ENCODE measurements around the gene DPH5. TPM values are rescaled to one million over a fixed set of nuclear protein-coding genes. Genes with fewer than 3 reads are reported as not detected.

The DPH5 gene
- total RNA-seq, 4 donors from 2014 or later, result 10.7 to 20.2 (median 16.2) TPM

- TF ChIP-seq, protein P1, sequence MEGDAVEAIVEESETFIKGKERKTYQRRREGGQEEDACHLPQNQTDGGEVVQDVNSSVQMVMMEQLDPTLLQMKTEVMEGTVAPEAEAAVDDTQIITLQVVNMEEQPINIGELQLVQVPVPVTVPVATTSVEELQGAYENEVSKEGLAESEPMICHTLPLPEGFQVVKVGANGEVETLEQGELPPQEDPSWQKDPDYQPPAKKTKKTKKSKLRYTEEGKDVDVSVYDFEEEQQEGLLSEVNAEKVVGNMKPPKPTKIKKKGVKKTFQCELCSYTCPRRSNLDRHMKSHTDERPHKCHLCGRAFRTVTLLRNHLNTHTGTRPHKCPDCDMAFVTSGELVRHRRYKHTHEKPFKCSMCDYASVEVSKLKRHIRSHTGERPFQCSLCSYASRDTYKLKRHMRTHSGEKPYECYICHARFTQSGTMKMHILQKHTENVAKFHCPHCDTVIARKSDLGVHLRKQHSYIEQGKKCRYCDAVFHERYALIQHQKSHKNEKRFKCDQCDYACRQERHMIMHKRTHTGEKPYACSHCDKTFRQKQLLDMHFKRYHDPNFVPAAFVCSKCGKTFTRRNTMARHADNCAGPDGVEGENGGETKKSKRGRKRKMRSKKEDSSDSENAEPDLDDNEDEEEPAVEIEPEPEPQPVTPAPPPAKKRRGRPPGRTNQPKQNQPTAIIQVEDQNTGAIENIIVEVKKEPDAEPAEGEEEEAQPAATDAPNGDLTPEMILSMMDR (IDR thresholded peaks at IDR 0.05; ENCODE audit: low read depth), result no peak
These were observed 3.6 kb upstream of the DPH5 start for GRCh38 chr1:101029184-101029583.

DNA sequence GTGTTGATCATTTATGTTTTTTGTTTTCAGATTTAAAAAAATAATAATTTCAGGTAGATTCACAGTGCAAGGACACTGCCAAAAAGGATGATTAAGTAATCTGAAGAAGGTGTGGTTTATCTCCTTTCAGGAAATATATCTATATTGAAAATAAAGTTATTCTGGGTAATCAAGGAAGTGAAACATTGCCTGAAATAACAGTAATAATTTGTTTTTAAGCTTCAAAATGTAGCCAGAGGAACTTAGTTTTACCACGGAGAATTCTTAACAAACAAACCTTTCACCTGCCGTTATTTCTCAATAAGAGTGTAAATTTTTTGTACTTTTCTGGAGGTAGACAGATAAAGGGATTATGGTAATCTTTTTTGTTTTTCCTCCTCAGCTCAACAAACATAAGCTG, 2.9 kb upstream of the DPH5 start:
- TF ChIP-seq, protein P1 (IDR thresholded peaks at IDR 0.05; ENCODE audit: low read depth), result no peak

DNA sequence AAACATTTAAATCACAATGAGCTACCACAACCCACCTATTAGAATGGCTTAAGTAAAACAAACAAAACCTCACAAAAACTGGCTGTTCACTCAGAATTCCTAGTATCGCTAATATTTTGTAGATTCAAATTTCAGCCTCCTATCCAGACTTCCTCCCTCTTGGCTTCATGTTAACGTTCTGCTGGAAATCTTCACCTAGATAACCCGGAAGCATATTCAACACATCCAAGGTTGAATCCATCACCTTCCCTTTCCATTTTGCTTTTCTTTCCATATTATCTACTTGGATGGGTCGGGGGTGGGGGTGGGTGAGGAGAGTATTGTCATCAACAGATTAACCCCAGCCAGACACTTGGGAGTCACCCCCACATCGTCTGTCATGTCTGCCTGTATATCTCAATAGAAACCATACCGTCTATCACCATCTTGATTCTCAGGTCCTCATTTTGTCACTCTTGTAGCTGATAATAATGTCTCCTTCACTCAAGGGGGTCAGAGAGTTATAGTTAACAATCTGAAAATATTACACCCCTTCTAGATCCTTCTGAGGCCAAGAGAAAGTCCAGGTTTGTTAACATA, 1.7 kb upstream of the DPH5 start:
- TF ChIP-seq, protein P1 (IDR thresholded peaks at IDR 0.05; ENCODE audit: low read depth), result no peak

- TF ChIP-seq, protein P1 (IDR thresholded peaks at IDR 0.05; ENCODE audit: low read depth), result no peak
These were observed 825 bp upstream of the DPH5 start for GRCh38 chr1:101026430-101026788.

- TF ChIP-seq, protein P1 (IDR thresholded peaks at IDR 0.05; ENCODE audit: low read depth), result no peak
These were observed 314 bp downstream of the DPH5 start for GRCh38 chr1:101025283-101025656.

DNA sequence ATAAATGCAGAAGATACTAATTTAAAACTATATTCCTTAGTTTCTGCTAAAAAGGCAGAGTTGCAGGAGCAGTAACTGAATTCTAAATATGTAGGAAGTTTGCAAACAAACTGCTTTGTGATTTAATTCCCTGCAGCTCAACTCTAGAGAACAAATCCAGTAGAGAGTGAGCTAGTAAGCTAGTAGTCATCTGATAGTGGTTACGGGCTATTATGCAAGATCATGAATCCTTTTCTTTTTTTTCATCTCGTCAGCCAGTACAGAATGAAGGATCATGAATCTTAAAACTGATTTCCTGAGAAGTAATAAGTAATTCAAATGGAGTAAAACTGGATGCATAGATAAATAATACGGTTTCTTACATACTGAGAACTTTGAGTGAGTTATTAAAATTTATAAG, 3.3 kb downstream of the DPH5 start:
- TF ChIP-seq, protein P1 (IDR thresholded peaks at IDR 0.05; ENCODE audit: low read depth), result no peak

GRCh38 chr1:101017448-101017847, 8.1 kb downstream of the DPH5 start:
- TF ChIP-seq, protein P1 (IDR thresholded peaks at IDR 0.05; ENCODE audit: low read depth), result no peak

Data from subcutaneous adipose tissue (tissue), 4 donors.